MM.1S (cell line): ENCODE data around the gene FOXI1.

Experiments
- EZH2 ChIP-seq: fragments of 300-600 bp; sonication (generic); optimal IDR thresholded peaks from 2 replicates; pipeline ENCODE3; 2017; ENCODE audit warnings: low read depth, mild to moderate bottlenecking, antibody characterized with exemption, low read length, mixed read lengths
- TF ChIP-seq, protein P1 (sequence below): fragments of 300-600 bp; sonication (generic); IDR thresholded peaks from 2 replicates; pipeline ENCODE4 v1.5.1; 2016; ENCODE audit warnings: antibody characterized with exemption, low read length, mixed read lengths

DNA sequence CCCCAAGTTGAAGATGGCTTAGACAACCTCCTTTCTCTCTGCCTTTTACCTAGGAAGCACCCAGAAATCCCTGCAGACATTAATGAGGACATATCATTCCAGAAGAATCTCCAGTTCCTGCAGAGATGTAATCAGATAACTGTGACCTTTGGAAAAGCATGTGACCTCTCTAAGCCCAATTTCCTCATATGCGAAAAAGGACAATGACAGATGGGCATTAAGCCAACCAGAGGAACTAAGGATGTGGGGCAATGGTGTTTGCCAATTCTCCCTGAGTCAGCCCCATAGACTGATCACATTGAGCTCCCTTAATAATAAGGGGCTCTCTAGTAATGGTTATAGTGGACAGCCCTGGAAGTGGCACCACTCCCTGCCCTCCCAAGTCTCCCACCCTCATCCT is 10.1 kb upstream of the FOXI1 start:
- TF ChIP-seq, protein P1, sequence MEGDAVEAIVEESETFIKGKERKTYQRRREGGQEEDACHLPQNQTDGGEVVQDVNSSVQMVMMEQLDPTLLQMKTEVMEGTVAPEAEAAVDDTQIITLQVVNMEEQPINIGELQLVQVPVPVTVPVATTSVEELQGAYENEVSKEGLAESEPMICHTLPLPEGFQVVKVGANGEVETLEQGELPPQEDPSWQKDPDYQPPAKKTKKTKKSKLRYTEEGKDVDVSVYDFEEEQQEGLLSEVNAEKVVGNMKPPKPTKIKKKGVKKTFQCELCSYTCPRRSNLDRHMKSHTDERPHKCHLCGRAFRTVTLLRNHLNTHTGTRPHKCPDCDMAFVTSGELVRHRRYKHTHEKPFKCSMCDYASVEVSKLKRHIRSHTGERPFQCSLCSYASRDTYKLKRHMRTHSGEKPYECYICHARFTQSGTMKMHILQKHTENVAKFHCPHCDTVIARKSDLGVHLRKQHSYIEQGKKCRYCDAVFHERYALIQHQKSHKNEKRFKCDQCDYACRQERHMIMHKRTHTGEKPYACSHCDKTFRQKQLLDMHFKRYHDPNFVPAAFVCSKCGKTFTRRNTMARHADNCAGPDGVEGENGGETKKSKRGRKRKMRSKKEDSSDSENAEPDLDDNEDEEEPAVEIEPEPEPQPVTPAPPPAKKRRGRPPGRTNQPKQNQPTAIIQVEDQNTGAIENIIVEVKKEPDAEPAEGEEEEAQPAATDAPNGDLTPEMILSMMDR: no peak
- no peak for TF ChIP-seq EZH2
